ENCODE data around the gene HMCN2. TPM values are rescaled to one million over a fixed set of nuclear protein-coding genes. Genes with fewer than 3 reads are reported as not detected.

The HMCN2 gene
- total RNA-seq, 1 donor from 2014 or later: 7.8 TPM

DNA sequence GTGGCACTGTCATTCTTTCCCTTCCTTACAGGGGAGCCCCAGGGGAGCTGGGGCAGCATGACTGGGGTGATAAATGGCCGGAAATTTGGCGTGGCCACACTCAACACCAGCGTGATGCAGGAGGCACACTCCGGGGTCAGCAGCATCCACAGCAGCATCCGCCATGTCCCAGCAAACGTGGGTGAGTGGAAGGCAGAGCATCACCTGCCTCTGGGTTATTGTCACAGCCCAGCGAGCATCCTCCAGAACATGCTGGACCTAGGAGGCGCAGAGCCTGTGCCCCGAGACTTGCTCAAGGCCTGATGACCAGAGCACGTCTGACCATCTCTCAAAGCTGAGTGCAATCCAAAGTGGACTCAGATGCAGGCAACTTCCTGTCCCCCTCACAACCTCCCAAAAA is 157.0 kb downstream of the HMCN2 start:
- TF ChIP-seq, protein P1, sequence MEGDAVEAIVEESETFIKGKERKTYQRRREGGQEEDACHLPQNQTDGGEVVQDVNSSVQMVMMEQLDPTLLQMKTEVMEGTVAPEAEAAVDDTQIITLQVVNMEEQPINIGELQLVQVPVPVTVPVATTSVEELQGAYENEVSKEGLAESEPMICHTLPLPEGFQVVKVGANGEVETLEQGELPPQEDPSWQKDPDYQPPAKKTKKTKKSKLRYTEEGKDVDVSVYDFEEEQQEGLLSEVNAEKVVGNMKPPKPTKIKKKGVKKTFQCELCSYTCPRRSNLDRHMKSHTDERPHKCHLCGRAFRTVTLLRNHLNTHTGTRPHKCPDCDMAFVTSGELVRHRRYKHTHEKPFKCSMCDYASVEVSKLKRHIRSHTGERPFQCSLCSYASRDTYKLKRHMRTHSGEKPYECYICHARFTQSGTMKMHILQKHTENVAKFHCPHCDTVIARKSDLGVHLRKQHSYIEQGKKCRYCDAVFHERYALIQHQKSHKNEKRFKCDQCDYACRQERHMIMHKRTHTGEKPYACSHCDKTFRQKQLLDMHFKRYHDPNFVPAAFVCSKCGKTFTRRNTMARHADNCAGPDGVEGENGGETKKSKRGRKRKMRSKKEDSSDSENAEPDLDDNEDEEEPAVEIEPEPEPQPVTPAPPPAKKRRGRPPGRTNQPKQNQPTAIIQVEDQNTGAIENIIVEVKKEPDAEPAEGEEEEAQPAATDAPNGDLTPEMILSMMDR (IDR thresholded peaks at IDR 0.05): no peak
- intact Hi-C loops (cut with DNase I): no loop called here
- Histone ChIP-seq H3K27ac (no peak overlapping the region), H3K27me3 (no peaks in the 10 kb centered on the region), H3K4me1 (no peaks in the 10 kb centered on the region), H3K9me3 (no peaks in the 10 kb centered on the region), H3K36me3 (no peaks in the 10 kb centered on the region), H3K4me3 (no peak overlapping the region)
- no peak for DNase-seq
- ATAC-seq: no peak

DNA sequence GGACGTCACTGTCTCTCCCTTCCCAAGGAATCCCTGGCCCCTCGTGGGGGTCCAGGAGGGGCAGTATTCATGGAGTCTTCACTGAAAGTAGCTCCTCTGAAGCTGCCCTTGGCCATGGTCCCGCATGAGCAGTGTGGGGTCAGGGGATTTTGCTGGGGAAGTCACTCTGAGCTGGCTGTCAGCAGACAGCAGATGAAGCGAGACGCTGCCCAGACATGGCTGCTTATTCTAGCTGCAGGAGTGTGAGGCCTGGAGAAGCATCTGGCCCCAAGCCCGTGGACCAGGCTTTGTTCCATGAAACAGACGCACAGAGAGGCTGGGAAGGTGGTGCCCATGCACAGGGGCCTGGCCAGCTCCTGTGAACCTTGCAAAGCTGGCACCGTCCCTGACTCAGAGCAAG is 157.7 kb downstream of the HMCN2 start:
- H3K36me3 ChIP-seq: no peaks in the 10 kb centered on the region
- no peak overlapping the region for H3K4me3 ChIP-seq
- H3K9me3 ChIP-seq: no peaks in the 10 kb centered on the region
- no peak overlapping the region for H3K27ac ChIP-seq
- ATAC-seq (no peak), DNase-seq (no peak)
- H3K27me3 ChIP-seq: no peaks in the 10 kb centered on the region
- H3K4me1 ChIP-seq: no peaks in the 10 kb centered on the region
- TF ChIP-seq, protein P1 (IDR thresholded peaks at IDR 0.05): no peak
- intact Hi-C loops (cut with DNase I): no loop called here

DNA sequence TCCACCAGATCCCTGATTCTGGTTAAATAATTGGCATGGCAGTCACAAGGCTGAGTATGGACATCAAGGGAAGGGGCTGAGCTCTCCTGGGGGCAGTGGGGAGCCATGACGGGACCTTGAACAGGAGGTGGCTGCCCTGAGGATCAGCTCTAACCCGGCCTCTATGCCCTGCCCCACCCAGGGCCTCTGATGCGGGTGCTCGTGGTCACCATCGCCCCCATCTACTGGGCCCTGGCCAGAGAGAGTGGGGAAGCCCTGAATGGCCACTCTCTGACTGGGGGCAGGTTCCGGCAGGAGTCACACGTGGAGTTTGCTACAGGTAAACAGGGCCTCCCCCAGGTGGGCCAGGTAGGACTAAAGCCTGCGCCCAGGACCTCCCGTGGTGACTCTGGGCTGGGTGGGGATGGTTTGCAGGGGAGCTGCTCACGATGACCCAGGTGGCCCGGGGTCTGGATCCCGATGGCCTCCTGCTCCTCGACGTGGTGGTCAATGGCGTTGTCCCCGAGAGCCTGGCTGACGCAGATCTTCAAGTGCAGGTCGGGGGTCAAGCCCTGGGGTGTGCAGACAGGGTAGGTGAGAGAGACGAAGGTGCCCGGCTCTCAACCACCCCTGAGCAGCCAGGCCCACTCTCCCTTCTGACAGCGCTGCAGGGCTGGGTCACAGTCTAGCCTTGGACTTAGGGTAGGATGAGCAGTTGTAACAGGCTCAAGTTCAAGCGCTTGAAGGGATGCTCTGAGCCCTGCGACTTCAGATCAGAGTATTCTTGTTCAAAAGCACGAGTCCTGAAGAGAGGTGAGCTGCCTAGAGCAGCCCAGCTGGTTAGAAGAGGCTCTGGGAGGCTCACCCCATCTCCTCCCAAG is 159.3 kb downstream of the HMCN2 start:
- no peak for ATAC-seq
- TF ChIP-seq, protein P1 (IDR thresholded peaks at IDR 0.05): no peak
- H3K27me3 ChIP-seq: no peaks in the 10 kb centered on the region
- no peak for DNase-seq
- no peak overlapping the region for H3K27ac ChIP-seq
- no peaks in the 10 kb centered on the region for H3K4me1 ChIP-seq
- no peaks in the 10 kb centered on the region for H3K36me3 ChIP-seq
- no peak overlapping the region for H3K4me3 ChIP-seq
- no peaks in the 10 kb centered on the region for H3K9me3 ChIP-seq
- intact Hi-C loops (cut with DNase I): no loop called here

DNA sequence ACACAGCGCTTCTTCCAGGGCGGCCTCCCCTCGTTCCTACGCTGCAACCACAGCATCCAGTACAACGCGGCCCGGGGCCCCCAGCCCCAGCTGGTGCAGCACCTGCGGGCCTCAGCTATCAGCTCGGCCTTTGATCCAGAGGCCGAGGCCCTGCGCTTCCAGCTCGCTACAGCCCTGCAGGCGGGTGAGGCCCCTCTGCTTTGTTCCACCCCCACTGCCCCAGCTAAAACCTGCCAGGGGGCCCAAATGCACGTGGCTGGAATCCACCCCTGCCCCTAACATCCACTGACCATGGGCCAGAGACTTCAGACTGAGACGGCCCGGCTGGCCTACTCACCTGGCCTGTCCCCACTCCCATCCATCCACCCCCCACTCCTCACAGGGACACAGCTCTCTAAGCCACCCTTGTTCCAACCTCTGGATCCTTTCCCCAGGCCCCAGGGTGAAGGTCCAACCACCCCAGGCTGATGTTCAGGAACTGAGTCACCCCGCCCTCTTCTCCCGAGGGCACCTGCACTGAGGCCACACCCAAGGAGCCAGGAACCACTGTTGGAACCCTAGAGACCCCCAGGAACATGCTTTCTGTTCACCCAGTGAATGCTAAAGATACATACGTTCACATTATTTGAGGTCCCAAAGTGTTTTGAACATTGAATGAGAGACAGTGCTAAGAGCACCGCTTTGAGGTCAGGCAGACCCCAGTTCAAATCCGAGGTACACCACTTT is 160.3 kb downstream of the HMCN2 start:
- no peaks in the 10 kb centered on the region for H3K9me3 ChIP-seq
- DNase-seq: no peak

DNA sequence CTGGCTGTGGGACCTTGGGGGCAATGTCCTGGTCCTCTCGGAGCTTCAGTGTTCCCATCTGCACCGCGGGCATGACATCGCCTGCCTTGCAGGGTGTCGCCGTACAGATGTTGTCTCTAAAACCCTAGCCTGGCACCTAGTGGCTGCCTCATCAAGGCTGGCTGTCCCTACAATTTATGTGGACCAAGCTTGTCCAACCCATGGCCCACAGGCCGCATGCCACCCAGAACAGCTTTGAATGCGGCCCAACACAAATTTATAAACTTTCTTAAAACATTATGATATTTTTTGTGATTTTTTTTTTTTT is 160.9 kb downstream of the HMCN2 start:
- TF ChIP-seq, protein P1 (IDR thresholded peaks at IDR 0.05): no peak
- H3K4me3 ChIP-seq: no peak overlapping the region

More for the DNA sequence above, 160.3 kb downstream of the HMCN2 start:
- ATAC-seq: no peak
- Histone ChIP-seq H3K4me1 (no peaks in the 10 kb centered on the region), H3K4me3 (no peak overlapping the region), H3K36me3 (no peaks in the 10 kb centered on the region), H3K27me3 (no peaks in the 10 kb centered on the region), H3K27ac (no peak overlapping the region)
- intact Hi-C loops (cut with DNase I): no loop called here
- TF ChIP-seq, protein P1 (IDR thresholded peaks at IDR 0.05): no peak

More for the DNA sequence above, 160.9 kb downstream of the HMCN2 start:
- Histone ChIP-seq H3K9me3 (no peaks in the 10 kb centered on the region), H3K4me1 (no peaks in the 10 kb centered on the region), H3K27ac (no peak overlapping the region), H3K36me3 (no peaks in the 10 kb centered on the region), H3K27me3 (peaks cover 2% of the 10 kb centered on the region)
- DNase-seq: no peak
- intact Hi-C loops (cut with DNase I): no loop called here
- ATAC-seq: no peak
